Measurements from ENCODE around the gene AATK.

Gene AATK

GRCh38 chr17:81194941-81195901 is 29.2 kb upstream of the AATK start:
- DNase-seq: no peak

GRCh38 chr17:81194225-81194760 is 28.3 kb upstream of the AATK start:
- DNase-seq: no peak

GRCh38 chr17:81193470-81194224 is 27.6 kb upstream of the AATK start:
- DNase-seq: no peak

GRCh38 chr17:81193051-81193410 is 27.0 kb upstream of the AATK start:
- DNase-seq: no peak

GRCh38 chr17:81192386-81193050 is 26.5 kb upstream of the AATK start:
- DNase-seq: no peak

- DNase-seq: no peak
These were observed 25.6 kb upstream of the AATK start for GRCh38 chr17:81191646-81192045.

GRCh38 chr17:81191116-81191515 is 25.1 kb upstream of the AATK start:
- DNase-seq: no peak

GRCh38 chr17:81190591-81190990 is 24.6 kb upstream of the AATK start:
- no peak for DNase-seq

- DNase-seq: no peak
These were observed 23.9 kb upstream of the AATK start for GRCh38 chr17:81189670-81190530.

- no peak for DNase-seq
These were observed 23.0 kb upstream of the AATK start for GRCh38 chr17:81189016-81189415.

GRCh38 chr17:81188491-81188840 is 22.4 kb upstream of the AATK start:
- no peak for DNase-seq

GRCh38 chr17:81187586-81188490 is 21.8 kb upstream of the AATK start:
- no peak for DNase-seq

- no peak for DNase-seq
These were observed 21.1 kb upstream of the AATK start for GRCh38 chr17:81187120-81187519.

- no peak for DNase-seq
These were observed 20.2 kb upstream of the AATK start for GRCh38 chr17:81186203-81186602.

GRCh38 chr17:81184555-81184954 is 18.5 kb upstream of the AATK start:
- DNase-seq: no peak

- no peak for DNase-seq
These were observed 17.8 kb upstream of the AATK start for GRCh38 chr17:81183807-81184206.

- DNase-seq: no peak
These were observed 17.3 kb upstream of the AATK start for GRCh38 chr17:81183316-81183715.

GRCh38 chr17:81182596-81182995 is 16.6 kb upstream of the AATK start:
- DNase-seq: no peak

GRCh38 chr17:81181811-81182185 is 15.8 kb upstream of the AATK start:
- DNase-seq: no peak

- DNase-seq: no peak
These were observed 15.1 kb upstream of the AATK start for GRCh38 chr17:81180836-81181810.
